HepG2 (cell line): ENCODE data around the gene ZNF782.

Experiments
- CHD4 ChIP-seq: fragments of 200-600 bp; sonication (generic); IDR thresholded peaks from 2 replicates; pipeline ENCODE4 v1.7.0; 2017; ENCODE audit warnings: mild to moderate bottlenecking, low read length, borderline replicate concordance
- RXRA ChIP-seq: sonication (generic); formaldehyde crosslinking; IDR thresholded peaks from 2 replicates; pipeline ENCODE4 v1.5.1; 2020; ENCODE audit warnings: missing genetic modification reagents
- YY1 ChIP-seq: IDR thresholded peaks from 2 replicates; pipeline ENCODE4 v1.6.1; 2011; ENCODE audit warnings: low read length, low read depth, moderate library complexity, mild to moderate bottlenecking; ENCODE audit not compliant: insufficient read depth, insufficient replicate concordance
- ZFP41 ChIP-seq: sonication (generic); formaldehyde crosslinking; IDR thresholded peaks from 2 replicates; pipeline ENCODE4 v1.4.0; 2020; ENCODE audit warnings: mild to moderate bottlenecking, missing genetic modification reagents, borderline replicate concordance
- ZNF605 ChIP-seq: sonication (generic); formaldehyde crosslinking; IDR thresholded peaks from 2 replicates; pipeline ENCODE4 v1.8.0; 2022; ENCODE audit warnings: mild to moderate bottlenecking, missing genetic modification reagents
- TF ChIP-seq, protein P1 (sequence below): sonication (generic); formaldehyde crosslinking; IDR thresholded peaks from 2 replicates; pipeline ENCODE4 v1.5.0; 2020; ENCODE audit warnings: mild to moderate bottlenecking, missing genetic modification reagents, moderate library complexity
- TF ChIP-seq, protein P2 (sequence below): sonication (generic); formaldehyde crosslinking; IDR thresholded peaks from 2 replicates; pipeline ENCODE4 v1.8.0; 2022; ENCODE audit warnings: mild to moderate bottlenecking, missing genetic modification reagents, borderline replicate concordance
- TF ChIP-seq, protein P3 (sequence below): sonication (generic); formaldehyde crosslinking; IDR thresholded peaks from 2 replicates; pipeline ENCODE4 v1.4.0; 2020; ENCODE audit warnings: mild to moderate bottlenecking, missing genetic modification reagents
- TF ChIP-seq, protein P4 (sequence below), 2 experiments: sonication (generic) in 1 of 2; formaldehyde crosslinking in 1 of 2; IDR thresholded peaks; 2 replicates each; pipeline versions ENCODE4 v1.5.1 to v1.6.1; 2011 to 2020; ENCODE audit warnings: borderline replicate concordance in 1 of 2, low read depth in 1 of 2, low read length in 1 of 2, mild to moderate bottlenecking in 1 of 2, missing genetic modification reagents in 1 of 2, moderate library complexity in 1 of 2

DNA sequence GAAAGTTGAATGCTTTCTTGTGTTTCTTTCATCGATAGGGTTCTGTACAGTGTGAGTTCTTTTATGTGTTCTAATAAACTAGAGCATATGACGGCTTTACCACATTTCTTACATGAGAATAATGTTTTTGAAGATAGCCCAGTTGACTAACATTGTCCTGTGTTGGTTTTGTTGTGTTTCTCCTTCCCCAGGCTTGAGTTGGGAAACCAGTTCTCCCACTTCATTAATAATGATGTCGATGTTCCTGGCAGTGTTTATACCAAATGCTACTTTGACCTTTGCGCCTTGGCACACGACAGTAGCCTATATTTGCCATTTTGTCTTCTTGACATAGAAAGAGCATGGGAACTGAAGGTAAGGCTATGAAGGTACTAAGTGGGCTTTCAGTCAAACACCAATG is 14.4 kb upstream of the ZNF782 start:
- no peak for TF ChIP-seq CHD4
- TF ChIP-seq, protein P1, sequence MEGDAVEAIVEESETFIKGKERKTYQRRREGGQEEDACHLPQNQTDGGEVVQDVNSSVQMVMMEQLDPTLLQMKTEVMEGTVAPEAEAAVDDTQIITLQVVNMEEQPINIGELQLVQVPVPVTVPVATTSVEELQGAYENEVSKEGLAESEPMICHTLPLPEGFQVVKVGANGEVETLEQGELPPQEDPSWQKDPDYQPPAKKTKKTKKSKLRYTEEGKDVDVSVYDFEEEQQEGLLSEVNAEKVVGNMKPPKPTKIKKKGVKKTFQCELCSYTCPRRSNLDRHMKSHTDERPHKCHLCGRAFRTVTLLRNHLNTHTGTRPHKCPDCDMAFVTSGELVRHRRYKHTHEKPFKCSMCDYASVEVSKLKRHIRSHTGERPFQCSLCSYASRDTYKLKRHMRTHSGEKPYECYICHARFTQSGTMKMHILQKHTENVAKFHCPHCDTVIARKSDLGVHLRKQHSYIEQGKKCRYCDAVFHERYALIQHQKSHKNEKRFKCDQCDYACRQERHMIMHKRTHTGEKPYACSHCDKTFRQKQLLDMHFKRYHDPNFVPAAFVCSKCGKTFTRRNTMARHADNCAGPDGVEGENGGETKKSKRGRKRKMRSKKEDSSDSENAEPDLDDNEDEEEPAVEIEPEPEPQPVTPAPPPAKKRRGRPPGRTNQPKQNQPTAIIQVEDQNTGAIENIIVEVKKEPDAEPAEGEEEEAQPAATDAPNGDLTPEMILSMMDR (CRISPR knock-in tag), result no peak
- TF ChIP-seq, protein P2, sequence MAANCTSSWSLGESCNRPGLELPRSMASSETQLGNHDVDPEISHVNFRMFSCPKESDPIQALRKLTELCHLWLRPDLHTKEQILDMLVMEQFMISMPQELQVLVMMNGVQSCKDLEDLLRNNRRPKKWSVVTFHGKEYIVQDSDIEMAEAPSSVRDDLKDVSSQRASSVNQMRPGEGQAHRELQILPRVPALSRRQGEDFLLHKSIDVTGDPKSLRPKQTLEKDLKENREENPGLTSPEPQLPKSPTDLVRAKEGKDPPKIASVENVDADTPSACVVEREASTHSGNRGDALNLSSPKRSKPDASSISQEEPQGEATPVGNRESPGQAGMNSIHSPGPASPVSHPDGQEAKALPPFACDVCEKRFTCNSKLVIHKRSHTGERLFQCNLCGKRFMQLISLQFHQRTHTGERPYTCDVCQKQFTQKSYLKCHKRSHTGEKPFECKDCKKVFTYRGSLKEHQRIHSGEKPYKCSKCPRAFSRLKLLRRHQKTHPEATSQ (CRISPR knock-in tag), result no peak
- TF ChIP-seq ZFP41 (CRISPR knock-in tag), result no peak
- TF ChIP-seq, protein P3, sequence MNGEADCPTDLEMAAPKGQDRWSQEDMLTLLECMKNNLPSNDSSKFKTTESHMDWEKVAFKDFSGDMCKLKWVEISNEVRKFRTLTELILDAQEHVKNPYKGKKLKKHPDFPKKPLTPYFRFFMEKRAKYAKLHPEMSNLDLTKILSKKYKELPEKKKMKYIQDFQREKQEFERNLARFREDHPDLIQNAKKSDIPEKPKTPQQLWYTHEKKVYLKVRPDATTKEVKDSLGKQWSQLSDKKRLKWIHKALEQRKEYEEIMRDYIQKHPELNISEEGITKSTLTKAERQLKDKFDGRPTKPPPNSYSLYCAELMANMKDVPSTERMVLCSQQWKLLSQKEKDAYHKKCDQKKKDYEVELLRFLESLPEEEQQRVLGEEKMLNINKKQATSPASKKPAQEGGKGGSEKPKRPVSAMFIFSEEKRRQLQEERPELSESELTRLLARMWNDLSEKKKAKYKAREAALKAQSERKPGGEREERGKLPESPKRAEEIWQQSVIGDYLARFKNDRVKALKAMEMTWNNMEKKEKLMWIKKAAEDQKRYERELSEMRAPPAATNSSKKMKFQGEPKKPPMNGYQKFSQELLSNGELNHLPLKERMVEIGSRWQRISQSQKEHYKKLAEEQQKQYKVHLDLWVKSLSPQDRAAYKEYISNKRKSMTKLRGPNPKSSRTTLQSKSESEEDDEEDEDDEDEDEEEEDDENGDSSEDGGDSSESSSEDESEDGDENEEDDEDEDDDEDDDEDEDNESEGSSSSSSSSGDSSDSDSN (CRISPR knock-in tag), result no peak
- TF ChIP-seq RXRA (CRISPR knock-in tag), result no peak
- no peak for TF ChIP-seq YY1
- TF ChIP-seq, protein P4, sequence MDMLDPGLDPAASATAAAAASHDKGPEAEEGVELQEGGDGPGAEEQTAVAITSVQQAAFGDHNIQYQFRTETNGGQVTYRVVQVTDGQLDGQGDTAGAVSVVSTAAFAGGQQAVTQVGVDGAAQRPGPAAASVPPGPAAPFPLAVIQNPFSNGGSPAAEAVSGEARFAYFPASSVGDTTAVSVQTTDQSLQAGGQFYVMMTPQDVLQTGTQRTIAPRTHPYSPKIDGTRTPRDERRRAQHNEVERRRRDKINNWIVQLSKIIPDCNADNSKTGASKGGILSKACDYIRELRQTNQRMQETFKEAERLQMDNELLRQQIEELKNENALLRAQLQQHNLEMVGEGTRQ (IDR thresholded peaks at IDR 0.05; ENCODE audit: low read depth, low read length), result no peak
- TF ChIP-seq, protein P4 (CRISPR knock-in tag; IDR thresholded peaks at IDR 0.05; ENCODE audit: borderline replicate concordance), result no peak
- no peak for TF ChIP-seq ZNF605 (CRISPR knock-in tag)
